Measurements from ENCODE around the gene ZSWIM1. TPM values are rescaled to one million over a fixed set of nuclear protein-coding genes. Genes with fewer than 3 reads are reported as not detected.

ZSWIM1 gene
- polyA plus RNA-seq, 2 donors, result 2.4 to 3.9 TPM

DNA sequence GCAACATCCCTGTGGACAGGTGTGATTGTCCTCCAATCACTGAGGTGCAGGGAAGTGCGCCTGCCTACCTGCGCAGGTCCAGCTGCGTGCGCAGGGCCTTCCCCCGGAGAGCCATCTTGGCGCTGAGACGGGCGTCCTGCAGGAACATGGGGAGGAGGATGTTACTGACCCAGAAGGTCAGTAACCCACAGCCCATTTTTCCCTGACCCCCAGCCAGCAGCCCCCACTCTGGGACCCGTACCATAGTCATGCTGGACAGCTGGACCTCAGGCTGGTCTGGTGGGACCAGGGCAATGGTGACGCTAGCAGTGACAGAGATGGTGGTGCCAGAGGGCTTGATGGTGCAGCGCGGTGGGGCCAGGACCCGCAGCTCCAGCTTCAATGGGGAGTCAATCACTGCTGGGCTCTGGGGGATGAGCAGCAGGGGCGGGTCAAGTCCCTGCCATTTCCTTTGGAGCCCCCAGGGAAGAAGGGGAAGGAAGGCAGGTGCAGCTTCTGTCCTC lies 21.2 kb downstream of the ZSWIM1 start:
- Histone ChIP-seq H3K27me3 (ENCODE audit: control insufficient read depth in 1 of 2, insufficient read depth in 2 of 2, low read length in 2 of 2) (no peaks in the 10 kb centered on the region), H3K36me3 (ENCODE audit: control insufficient read depth in 2 of 2, insufficient read depth in 2 of 2, low read length in 1 of 2) (peaks cover 10 to 11% of the 10 kb centered on the region in 2 donors), H3K4me3 (ENCODE audit: low read depth in 1 of 2, low read length in 2 of 2) (no peak overlapping the region), H3K9me3 (ENCODE audit: control insufficient read depth in 2 of 2, insufficient read depth in 1 of 2, low read depth in 1 of 2, low read length in 1 of 2) (no peaks in the 10 kb centered on the region), H3K4me1 (ENCODE audit: control insufficient read depth in 2 of 2, insufficient read depth in 2 of 2, low read length in 1 of 2) (no peaks in the 10 kb centered on the region), H3K27ac (ENCODE audit: low read depth in 2 of 2, low read length in 1 of 2) (no peak overlapping the region)
- 92 to 97% methylated on average over 13 to 14 of the region's 14 CpGs for WGBS, 2 donors

- no peaks in the 10 kb centered on the region for H3K9me3 ChIP-seq (ENCODE audit: control insufficient read depth in 2 of 2, insufficient read depth in 1 of 2, low read depth in 1 of 2, low read length in 1 of 2)
- H3K36me3 ChIP-seq (ENCODE audit: control insufficient read depth in 2 of 2, insufficient read depth in 2 of 2, low read length in 1 of 2), result peaks cover 3 to 7% of the 10 kb centered on the region in 2 donors
- no peak overlapping the region for H3K4me3 ChIP-seq (ENCODE audit: low read depth in 1 of 2, low read length in 2 of 2)
- 86 to 87% methylated on average over 16 of the region's 16 CpGs for WGBS, 2 donors
- H3K27me3 ChIP-seq (ENCODE audit: control insufficient read depth in 1 of 2, insufficient read depth in 2 of 2, low read length in 2 of 2), result no peaks in the 10 kb centered on the region
- H3K27ac ChIP-seq (ENCODE audit: low read depth in 2 of 2, low read length in 1 of 2), result no peak overlapping the region
- H3K4me1 ChIP-seq (ENCODE audit: control insufficient read depth in 2 of 2, insufficient read depth in 2 of 2, low read length in 1 of 2), result no peaks in the 10 kb centered on the region
Observed at GRCh38 chr20:45904583-45905504, 23.8 kb downstream of the ZSWIM1 start.

DNA sequence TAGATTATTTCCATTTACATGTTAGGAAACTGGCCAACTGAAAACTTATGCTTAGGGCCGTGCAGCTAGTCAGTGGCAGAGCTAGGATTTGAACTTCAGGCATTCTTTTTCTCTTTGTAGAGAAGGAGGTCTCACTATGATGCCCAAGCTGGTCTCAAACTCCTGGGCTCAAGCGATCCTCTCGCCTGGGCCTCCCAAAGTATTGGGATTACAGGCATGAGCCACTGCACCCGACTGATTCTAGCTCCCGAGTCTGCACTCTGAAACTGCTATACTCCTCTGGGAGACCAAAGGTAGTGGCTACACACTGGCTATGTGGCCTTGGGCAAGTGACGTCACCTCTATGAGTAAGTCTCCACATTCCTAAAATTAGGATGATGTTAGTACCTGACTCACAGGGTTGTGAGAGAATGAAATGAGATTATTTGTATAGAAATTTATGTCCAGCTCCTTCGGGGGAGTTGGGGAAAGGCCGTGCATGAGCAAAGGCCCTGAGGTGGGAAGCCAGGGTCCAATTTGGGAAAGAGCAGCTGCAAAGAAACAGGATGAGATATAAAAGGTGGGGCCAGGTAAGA lies 24.6 kb downstream of the ZSWIM1 start:
- peaks cover 3 to 7% of the 10 kb centered on the region in 2 donors for H3K36me3 ChIP-seq (ENCODE audit: control insufficient read depth in 2 of 2, insufficient read depth in 2 of 2, low read length in 1 of 2)
- no peak overlapping the region for H3K4me3 ChIP-seq (ENCODE audit: low read depth in 1 of 2, low read length in 2 of 2)
- WGBS, 2 donors, result 87 to 89% methylated on average over 8 of the region's 8 CpGs
- H3K27ac ChIP-seq (ENCODE audit: low read depth in 2 of 2, low read length in 1 of 2), result no peak overlapping the region
- no peaks in the 10 kb centered on the region for H3K4me1 ChIP-seq (ENCODE audit: control insufficient read depth in 2 of 2, insufficient read depth in 2 of 2, low read length in 1 of 2)
- no peaks in the 10 kb centered on the region for H3K27me3 ChIP-seq (ENCODE audit: control insufficient read depth in 1 of 2, insufficient read depth in 2 of 2, low read length in 2 of 2)
- H3K9me3 ChIP-seq (ENCODE audit: control insufficient read depth in 2 of 2, insufficient read depth in 1 of 2, low read depth in 1 of 2, low read length in 1 of 2), result no peaks in the 10 kb centered on the region

DNA sequence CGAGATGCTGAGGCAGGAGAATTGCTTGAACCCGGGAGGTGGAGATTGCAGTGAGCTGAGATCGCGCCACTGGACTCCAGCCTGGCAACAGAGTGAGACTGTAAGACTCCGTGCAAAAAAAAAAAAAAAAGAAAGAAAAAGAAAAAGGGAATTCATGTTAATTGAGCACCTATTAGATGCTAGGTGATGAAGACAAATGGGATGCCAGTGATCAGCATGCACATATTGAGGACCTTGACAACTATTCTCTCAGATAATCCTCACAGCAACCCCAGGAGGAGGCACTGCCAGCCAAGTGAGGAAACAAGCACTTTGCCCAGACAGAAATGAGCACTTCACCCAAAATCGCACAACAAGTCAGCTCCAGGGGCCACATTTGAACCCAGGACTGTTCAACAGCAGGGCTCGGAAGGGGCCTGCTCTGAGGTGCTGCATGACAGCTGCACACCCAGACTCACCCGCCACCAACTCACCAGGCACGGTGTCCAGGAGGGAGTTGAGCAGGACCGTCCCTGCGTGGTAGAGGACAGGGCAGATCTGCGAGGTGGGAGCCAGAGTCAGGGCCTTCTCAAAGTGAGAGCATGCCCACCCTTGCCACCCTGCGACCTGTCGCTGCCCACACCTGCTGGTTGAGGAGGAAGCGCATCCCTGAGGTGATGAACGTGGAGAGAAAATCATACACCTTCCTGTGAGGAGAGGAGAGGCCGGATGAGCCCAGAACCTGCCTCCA lies 26.4 kb downstream of the ZSWIM1 start:
- WGBS, 2 donors, result 92 to 95% methylated on average over 17 of the region's 17 CpGs
- no peak overlapping the region for H3K4me3 ChIP-seq (ENCODE audit: low read depth in 1 of 2, low read length in 2 of 2)
- no peaks in the 10 kb centered on the region for H3K9me3 ChIP-seq (ENCODE audit: control insufficient read depth in 2 of 2, insufficient read depth in 1 of 2, low read depth in 1 of 2, low read length in 1 of 2)
- H3K27ac ChIP-seq (ENCODE audit: low read depth in 2 of 2, low read length in 1 of 2), result no peak overlapping the region
- H3K36me3 ChIP-seq (ENCODE audit: control insufficient read depth in 2 of 2, insufficient read depth in 2 of 2, low read length in 1 of 2), result peaks cover 1 to 7% of the 10 kb centered on the region in 2 donors
- H3K27me3 ChIP-seq (ENCODE audit: control insufficient read depth in 1 of 2, insufficient read depth in 2 of 2, low read length in 2 of 2), result no peaks in the 10 kb centered on the region
- H3K4me1 ChIP-seq (ENCODE audit: control insufficient read depth in 2 of 2, insufficient read depth in 2 of 2, low read length in 1 of 2), result peaks cover 8 to 11% of the 10 kb centered on the region in 2 donors

DNA sequence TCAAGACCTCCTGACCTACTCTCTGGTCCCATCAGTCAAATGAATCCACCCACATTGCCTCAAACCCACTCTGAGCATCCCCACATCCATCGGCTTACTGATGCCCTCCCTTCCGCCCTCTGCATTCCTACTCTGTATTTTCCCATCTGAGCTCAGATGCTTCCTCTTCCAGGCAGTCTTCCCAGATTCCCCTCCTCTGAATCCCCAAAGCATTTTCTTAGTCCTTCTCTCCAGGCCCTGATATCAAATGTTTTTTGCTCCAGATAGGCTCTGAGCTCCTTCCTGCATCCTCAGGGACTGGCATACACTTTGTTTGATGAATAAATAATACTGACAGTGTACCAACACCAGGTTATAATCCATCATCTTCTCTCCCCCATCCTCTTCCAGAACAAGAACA lies 27.1 kb downstream of the ZSWIM1 start:
- WGBS, 2 donors, result 90 to 96% methylated on average over 2 of the region's 2 CpGs
- no peaks in the 10 kb centered on the region for H3K9me3 ChIP-seq (ENCODE audit: control insufficient read depth in 2 of 2, insufficient read depth in 1 of 2, low read depth in 1 of 2, low read length in 1 of 2)
- no peak overlapping the region for H3K4me3 ChIP-seq (ENCODE audit: low read depth in 1 of 2, low read length in 2 of 2)

GRCh38 chr20:45909336-45909808 lies 28.3 kb downstream of the ZSWIM1 start:
- Histone ChIP-seq H3K36me3 (ENCODE audit: control insufficient read depth in 2 of 2, insufficient read depth in 2 of 2, low read length in 1 of 2) (peaks cover 0 to 7% of the 10 kb centered on the region in 2 donors), H3K27me3 (ENCODE audit: control insufficient read depth in 1 of 2, insufficient read depth in 2 of 2, low read length in 2 of 2) (no peaks in the 10 kb centered on the region), H3K27ac (ENCODE audit: low read depth in 2 of 2, low read length in 1 of 2) (no peak overlapping the region), H3K9me3 (ENCODE audit: control insufficient read depth in 2 of 2, insufficient read depth in 1 of 2, low read depth in 1 of 2, low read length in 1 of 2) (no peaks in the 10 kb centered on the region), H3K4me1 (ENCODE audit: control insufficient read depth in 2 of 2, insufficient read depth in 2 of 2, low read length in 1 of 2) (peaks cover 10 to 11% of the 10 kb centered on the region in 2 donors), H3K4me3 (ENCODE audit: low read depth in 1 of 2, low read length in 2 of 2) (no peak overlapping the region)
- WGBS, 2 donors, result 88 to 91% methylated on average over 12 of the region's 12 CpGs

More for the DNA sequence above, 27.1 kb downstream of the ZSWIM1 start:
- Histone ChIP-seq H3K27ac (ENCODE audit: low read depth in 2 of 2, low read length in 1 of 2) (no peak overlapping the region), H3K27me3 (ENCODE audit: control insufficient read depth in 1 of 2, insufficient read depth in 2 of 2, low read length in 2 of 2) (no peaks in the 10 kb centered on the region), H3K36me3 (ENCODE audit: control insufficient read depth in 2 of 2, insufficient read depth in 2 of 2, low read length in 1 of 2) (peaks cover 0 to 7% of the 10 kb centered on the region in 2 donors), H3K4me1 (ENCODE audit: control insufficient read depth in 2 of 2, insufficient read depth in 2 of 2, low read length in 1 of 2) (peaks cover 10 to 11% of the 10 kb centered on the region in 2 donors)

GRCh38 chr20:45909817-45910669 lies 29.0 kb downstream of the ZSWIM1 start:
- Histone ChIP-seq H3K27ac (ENCODE audit: low read depth in 2 of 2, low read length in 1 of 2) (peak overlapping the region in 1 of 2 donors; percentile 50), H3K36me3 (ENCODE audit: control insufficient read depth in 2 of 2, insufficient read depth in 2 of 2, low read length in 1 of 2) (peaks cover 0 to 1% of the 10 kb centered on the region in 2 donors), H3K9me3 (ENCODE audit: control insufficient read depth in 2 of 2, insufficient read depth in 1 of 2, low read depth in 1 of 2, low read length in 1 of 2) (no peaks in the 10 kb centered on the region), H3K4me1 (ENCODE audit: control insufficient read depth in 2 of 2, insufficient read depth in 2 of 2, low read length in 1 of 2) (peaks cover 10 to 11% of the 10 kb centered on the region in 2 donors), H3K27me3 (ENCODE audit: control insufficient read depth in 1 of 2, insufficient read depth in 2 of 2, low read length in 2 of 2) (no peaks in the 10 kb centered on the region), H3K4me3 (ENCODE audit: low read depth in 1 of 2, low read length in 2 of 2) (no peak overlapping the region)
- 79 to 80% methylated on average over 22 of the region's 22 CpGs for WGBS, 2 donors

- no peaks in the 10 kb centered on the region for H3K9me3 ChIP-seq (ENCODE audit: control insufficient read depth in 2 of 2, insufficient read depth in 1 of 2, low read depth in 1 of 2, low read length in 1 of 2)
- peak overlapping the region; percentile 41 to 43 for H3K4me3 ChIP-seq (ENCODE audit: low read depth in 1 of 2, low read length in 2 of 2)
- no peaks in the 10 kb centered on the region for H3K36me3 ChIP-seq (ENCODE audit: control insufficient read depth in 2 of 2, insufficient read depth in 2 of 2, low read length in 1 of 2)
- 2 to 4% methylated on average over 43 of the region's 43 CpGs for WGBS, 2 donors
- no peaks in the 10 kb centered on the region for H3K27me3 ChIP-seq (ENCODE audit: control insufficient read depth in 1 of 2, insufficient read depth in 2 of 2, low read length in 2 of 2)
- H3K4me1 ChIP-seq (ENCODE audit: control insufficient read depth in 2 of 2, insufficient read depth in 2 of 2, low read length in 1 of 2), result peaks cover 10 to 11% of the 10 kb centered on the region in 2 donors
- peak overlapping the region; percentile 70 to 88 for H3K27ac ChIP-seq (ENCODE audit: low read depth in 2 of 2, low read length in 1 of 2)
Observed at GRCh38 chr20:45910670-45911485, 29.9 kb downstream of the ZSWIM1 start.

All from esophagus (tissue), 2 donors.